A549 (cell line): ENCODE results near the gene OR2AT4. TPM values are rescaled to one million over a fixed set of nuclear protein-coding genes. Genes with fewer than 3 reads are reported as not detected.

Experiments
- ATAC-seq, 2 experiments: fragments of 200-7000 bp in 1 of 2; fragments of >200 bp in 1 of 2; cut with Nextera tagmentation in 1 of 2; cut with Tn5 transposase in 1 of 2; 3 replicates each; pipeline versions ENCODE4 v1.8.0 to v1.9.1; 2018 to 2020; ENCODE audit warnings: mild to moderate bottlenecking in 1 of 2, moderate library complexity in 1 of 2
- CTCF ChIA-PET: fragments of 300-600 bp; sonication (Branson Sonifier 250); formaldehyde crosslinking; extraction: SDS; loops from one replicate; lab custom pipeline; 2021; ENCODE audit warnings: antibody characterized with exemption, inconsistent platforms; lab: Yijun Ruan, JAX
- POLR2A ChIA-PET: fragments of 350-600 bp; formaldehyde crosslinking; extraction: SDS; loops from one replicate; lab custom pipeline; 2021; ENCODE audit warnings: antibody characterized with exemption, inconsistent platforms; lab: Yijun Ruan, JAX
- DNase-seq, 2 experiments: peaks; one replicate each; pipeline versions ENCODE4 v3.0.0 to v3.0.0-alpha.2; 2011 to 2016; ENCODE audit warnings: low read depth in 1 of 2, low spot score in 1 of 2
- FAIRE-seq: peaks from 2 replicates; lab custom pipeline; 2011; peaks lifted over from hg19 to GRCh38; lab: Jason Lieb, UNC
- H3K27ac ChIP-seq, 2 experiments: fragments of >200 bp; sonication (Bioruptor Twin); formaldehyde crosslinking; 3 replicates each; pipeline ENCODE4 v1.5.1; 2016 to 2017
- H3K4me1 ChIP-seq: fragments of >200 bp; sonication (Bioruptor Twin); formaldehyde crosslinking; 3 replicates; pipeline ENCODE4 v1.6.1; 2016
- H3K4me2 ChIP-seq: fragments of >200 bp; sonication (Bioruptor Twin); formaldehyde crosslinking; 3 replicates; pipeline ENCODE4 v1.6.1; 2016
- H3K4me3 ChIP-seq: fragments of >200 bp; sonication (Bioruptor Twin); formaldehyde crosslinking; 3 replicates; pipeline ENCODE4 v1.5.1; 2016
- H3K9me3 ChIP-seq: fragments of >200 bp; sonication (Bioruptor Twin); formaldehyde crosslinking; 3 replicates; pipeline ENCODE4 v1.6.1; 2016
- CEBPB ChIP-seq, 2 experiments: fragments of >200 bp in 1 of 2; sonication (Bioruptor Twin) in 1 of 2; formaldehyde crosslinking in 1 of 2; IDR thresholded peaks; 2 replicates each; pipeline ENCODE4 v1.6.1; 2012 to 2016
- CHD2 ChIP-seq: fragments of 150-350 bp; IDR thresholded peaks from 2 replicates; pipeline ENCODE4 v1.6.1; 2014; ENCODE audit warnings: low read length; ENCODE audit not compliant: partially characterized antibody
- CHD4 ChIP-seq: fragments of 200-600 bp; sonication (generic); IDR thresholded peaks from 2 replicates; pipeline ENCODE4 v1.6.1; 2016; ENCODE audit warnings: antibody characterized with exemption, mild to moderate bottlenecking, borderline replicate concordance
- EHMT2 ChIP-seq: fragments of 200-600 bp; sonication (generic); IDR thresholded peaks from 2 replicates; pipeline ENCODE4 v1.6.1; 2016; ENCODE audit warnings: antibody characterized with exemption, low read depth, mild to moderate bottlenecking, moderate library complexity
- EP300 ChIP-seq, 2 experiments: fragments of >200 bp; sonication (Bioruptor Twin); formaldehyde crosslinking; IDR thresholded peaks; 2 replicates in 1 of 2; 3 replicates in 1 of 2; pipeline ENCODE4 v1.6.1; 2016 to 2017
- ESRRA ChIP-seq: fragments of 150-350 bp; IDR thresholded peaks from 2 replicates; pipeline ENCODE4 v1.6.1; 2014; ENCODE audit warnings: mild to moderate bottlenecking, low read length, borderline replicate concordance
- FOSB ChIP-seq: fragments of 250-450 bp; sonication (Bioruptor Pico); IDR thresholded peaks from 2 replicates; pipeline ENCODE4 v1.5.0; 2020; ENCODE audit warnings: mild to moderate bottlenecking, moderate library complexity
- FOSL2 ChIP-seq, 2 experiments: fragments of 450-650 bp in 1 of 2; fragments of >200 bp in 1 of 2; sonication (Bioruptor Twin) in 1 of 2; formaldehyde crosslinking; IDR thresholded peaks; 2 replicates each; pipeline versions ENCODE4 v1.5.0 to v1.6.1; 2016 to 2020; ENCODE audit warnings: mild to moderate bottlenecking in 1 of 2, moderate library complexity in 1 of 2
- FOXS1 ChIP-seq: fragments of 250-450 bp; sonication (Bioruptor Pico); IDR thresholded peaks from 2 replicates; pipeline ENCODE4 v1.5.0; 2020; ENCODE audit warnings: mild to moderate bottlenecking, moderate library complexity
- GATA3 ChIP-seq: IDR thresholded peaks from 2 replicates; pipeline ENCODE4 v1.6.1; 2012; ENCODE audit warnings: borderline replicate concordance
- HDAC2 ChIP-seq: fragments of 200-600 bp; sonication (generic); IDR thresholded peaks from 2 replicates; pipeline ENCODE4 v1.6.1; 2016
- JUN ChIP-seq, 2 experiments: fragments of >200 bp; sonication (Bioruptor Twin); formaldehyde crosslinking; IDR thresholded peaks; 2 replicates in 1 of 2; 3 replicates in 1 of 2; pipeline ENCODE4 v1.6.1; 2016 to 2017
- MAFK ChIP-seq: fragments of 450-650 bp; IDR thresholded peaks from 2 replicates; pipeline ENCODE4 v1.6.1; 2014; ENCODE audit not compliant: partially characterized antibody
- MYC ChIP-seq: IDR thresholded peaks from 2 replicates; pipeline ENCODE4 v1.6.1; 2012; ENCODE audit warnings: mild to moderate bottlenecking, inconsistent platforms, low read length, improper control_type of control experiment, borderline replicate concordance
- NFE2L2 ChIP-seq: fragments of 150-350 bp; conservative IDR thresholded peaks from 2 replicates; pipeline ENCODE4 v1.6.1; 2014; ENCODE audit warnings: low read length
- POLR2A ChIP-seq: IDR thresholded peaks from 2 replicates; pipeline ENCODE4 v1.6.1; 2012; ENCODE audit warnings: mild to moderate bottlenecking, low read length
- RCOR1 ChIP-seq: fragments of 150-350 bp; IDR thresholded peaks from 2 replicates; pipeline ENCODE4 v1.6.1; 2014; ENCODE audit warnings: antibody characterized with exemption, low read length, low read depth
- SMC3 ChIP-seq: fragments of >200 bp; sonication (Bioruptor Twin); formaldehyde crosslinking; IDR thresholded peaks from 3 replicates; pipeline ENCODE4 v1.6.1; 2018; ENCODE audit warnings: inconsistent platforms
- TFCP2L1 ChIP-seq: fragments of 250-450 bp; sonication (Bioruptor Pico); IDR thresholded peaks from 2 replicates; pipeline ENCODE4 v1.5.0; 2021; ENCODE audit warnings: mild to moderate bottlenecking
- TP53 ChIP-seq: fragments of 250-450 bp; sonication (Bioruptor Pico); IDR thresholded peaks from 2 replicates; pipeline ENCODE4 v1.5.0; 2021; ENCODE audit warnings: mild to moderate bottlenecking, moderate library complexity
- ZC3H11A ChIP-seq: fragments of 450-650 bp; IDR thresholded peaks from 2 replicates; pipeline ENCODE4 v1.6.1; 2014; ENCODE audit warnings: antibody characterized with exemption, mild to moderate bottlenecking
- ZFP36 ChIP-seq: fragments of 450-650 bp; IDR thresholded peaks from 2 replicates; pipeline ENCODE4 v1.6.1; 2014; ENCODE audit warnings: borderline replicate concordance; ENCODE audit not compliant: partially characterized antibody
- ZNF302 ChIP-seq: fragments of 250-450 bp; sonication (Bioruptor Pico); IDR thresholded peaks from 2 replicates; pipeline ENCODE4 v1.9.0; 2021; ENCODE audit warnings: inconsistent platforms, mild to moderate bottlenecking, moderate library complexity
- WGBS: methylation state at CpG from one replicate; pipeline ENCODE4 v1.1.6; 2017; ENCODE audit errors: missing lambda C conversion rate; 5-methylcytosine and 5-hydroxymethylcytosine counted together
- polyA plus RNA-seq, 4 experiments: library from polyadenylated mRNA; depleted of rRNA in 3 of 4; stranded (reverse); fragments of >200 nt; fragmentation: RNase III in 1 of 4; extraction: RNeasy Plus Mini Kit Qiagen cat#74134 plus additional on column Dnase treatment in 1 of 4; gene quantifications; 2 replicates in 3 of 4; 3 replicates in 1 of 4; pipeline ENCODE4 v1.2.3, GENCODE V29; 2011 to 2017
- TF ChIP-seq, protein P1 (sequence below): fragments of 450-650 bp; IDR thresholded peaks from 2 replicates; pipeline ENCODE4 v1.6.1; 2014; ENCODE audit warnings: antibody characterized with exemption
- TF ChIP-seq, protein P2 (sequence below): IDR thresholded peaks from 2 replicates; pipeline ENCODE4 v1.6.1; 2012; ENCODE audit warnings: low read depth, borderline replicate concordance
- TF ChIP-seq, protein P3 (sequence below): IDR thresholded peaks from 2 replicates; pipeline ENCODE4 v1.6.1; 2012

Gene OR2AT4
- polyA plus RNA-seq, 2 of the 4 experiments (the other 2 are of a cell fraction) = 0.01 TPM; not detected in 1

DNA sequence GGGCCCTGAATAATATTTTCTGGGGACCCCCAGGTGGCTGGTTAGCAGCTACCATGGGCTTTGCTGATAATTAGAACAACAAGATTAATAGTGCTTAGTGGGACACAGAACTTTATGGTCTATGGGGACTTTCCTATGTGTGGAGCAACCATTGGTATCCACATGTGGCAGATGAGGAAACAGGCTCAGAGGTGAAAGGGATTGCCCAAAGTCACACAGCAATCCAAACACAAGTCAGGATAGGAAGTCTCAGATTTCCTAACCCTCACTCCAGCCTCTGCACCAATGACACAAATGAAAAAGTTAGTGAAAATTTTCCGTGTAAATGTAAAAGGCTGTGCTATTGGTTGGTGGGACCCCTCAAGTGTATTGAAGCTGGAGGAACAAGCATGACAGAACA lies 39.0 kb upstream of the OR2AT4 start:
- WGBS = 9% methylated on average over 1 of the region's 1 CpG
- H3K9me3 ChIP-seq = no peaks in the 10 kb centered on the region
- POLR2A ChIA-PET = no interaction called here
- no peak for FAIRE-seq
- TF ChIP-seq GATA3 (no peak), EP300 (IDR thresholded peaks at IDR 0.05) (no peak), FOSB (CRISPR knock-in tag) (no peak), FOSL2 (IDR thresholded peaks at IDR 0.05) (no peak), FOSL2 (CRISPR knock-in tag; IDR thresholded peaks at IDR 0.05) (no peak), MAFK (no peak), RCOR1 (no peak), ZNF302 (CRISPR knock-in tag) (no peak)
- TF ChIP-seq, protein P1, sequence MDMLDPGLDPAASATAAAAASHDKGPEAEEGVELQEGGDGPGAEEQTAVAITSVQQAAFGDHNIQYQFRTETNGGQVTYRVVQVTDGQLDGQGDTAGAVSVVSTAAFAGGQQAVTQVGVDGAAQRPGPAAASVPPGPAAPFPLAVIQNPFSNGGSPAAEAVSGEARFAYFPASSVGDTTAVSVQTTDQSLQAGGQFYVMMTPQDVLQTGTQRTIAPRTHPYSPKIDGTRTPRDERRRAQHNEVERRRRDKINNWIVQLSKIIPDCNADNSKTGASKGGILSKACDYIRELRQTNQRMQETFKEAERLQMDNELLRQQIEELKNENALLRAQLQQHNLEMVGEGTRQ = no peak
- no peak overlapping the region for H3K27ac ChIP-seq
- H3K4me3 ChIP-seq = no peak overlapping the region
- H3K4me2 ChIP-seq = no peak overlapping the region
- CTCF ChIA-PET = interaction anchor here (1.1 to 11.6 kb wide), 5 partner anchors 8 to 113 kb away, joined by 3 to 106 read pairs (median 6); no protein-coding TSS in a partner anchor
- no peak for DNase-seq
- ATAC-seq = no peak
- no peaks in the 10 kb centered on the region for H3K4me1 ChIP-seq

DNA sequence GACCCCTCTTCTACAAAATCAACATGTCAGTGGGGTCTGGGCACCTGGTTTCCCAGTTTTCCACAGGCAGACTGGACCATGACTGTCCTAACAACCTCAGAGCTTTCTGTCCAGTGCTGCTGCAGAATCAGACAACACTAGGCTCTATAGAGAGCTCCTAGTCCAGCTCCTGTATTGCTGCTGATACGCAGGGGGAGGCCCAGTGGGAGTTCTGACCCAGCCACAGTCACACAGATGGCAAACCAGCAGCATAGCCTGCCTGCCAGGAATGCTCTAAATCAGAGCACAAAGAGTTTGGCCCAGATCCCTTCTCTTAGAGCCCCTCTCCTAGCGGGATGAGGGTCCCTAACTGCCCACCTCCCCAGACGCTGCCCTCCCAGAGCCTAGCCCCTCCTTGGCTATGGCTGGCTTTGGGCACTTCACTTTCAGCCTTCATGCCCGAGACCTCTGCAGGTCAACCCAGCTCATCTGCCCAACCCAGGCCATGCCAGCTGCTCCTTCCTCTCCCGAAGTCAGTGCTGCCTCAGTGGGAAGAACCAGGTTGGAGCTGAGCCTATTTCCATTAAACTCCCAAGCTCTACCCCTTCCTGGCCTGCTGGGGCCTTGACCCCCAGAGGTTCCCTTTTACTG lies 38.5 kb upstream of the OR2AT4 start:
- Histone ChIP-seq H3K9me3 (no peaks in the 10 kb centered on the region), H3K4me1 (no peaks in the 10 kb centered on the region), H3K4me2 (no peak overlapping the region), H3K4me3 (no peak overlapping the region)
- ATAC-seq (no peak), FAIRE-seq (no peak)
- ChIA-PET CTCF (interaction anchor here (1.1 to 11.6 kb wide), 5 partner anchors 8 to 114 kb away, joined by 3 to 106 read pairs (median 6); no protein-coding TSS in a partner anchor), POLR2A (no interaction called here)
- TF ChIP-seq RCOR1 (no peak), ESRRA (no peak), TFCP2L1 (no peak), HDAC2 (no peak), SMC3 (no peak), MYC (no peak), JUN (IDR thresholded peaks at IDR 0.05) (no peak), ZFP36 (no peak), CHD4 (no peak), POLR2A (no peak), CEBPB (IDR thresholded peaks at IDR 0.05) (no peak), NFE2L2 (no peak), ZC3H11A (no peak), TP53 (CRISPR knock-in tag) (no peak), CHD2 (no peak), FOSB (CRISPR knock-in tag) (no peak)
- TF ChIP-seq, protein P2, sequence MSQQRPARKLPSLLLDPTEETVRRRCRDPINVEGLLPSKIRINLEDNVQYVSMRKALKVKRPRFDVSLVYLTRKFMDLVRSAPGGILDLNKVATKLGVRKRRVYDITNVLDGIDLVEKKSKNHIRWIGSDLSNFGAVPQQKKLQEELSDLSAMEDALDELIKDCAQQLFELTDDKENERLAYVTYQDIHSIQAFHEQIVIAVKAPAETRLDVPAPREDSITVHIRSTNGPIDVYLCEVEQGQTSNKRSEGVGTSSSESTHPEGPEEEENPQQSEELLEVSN = no peak
- TF ChIP-seq, protein P3, sequence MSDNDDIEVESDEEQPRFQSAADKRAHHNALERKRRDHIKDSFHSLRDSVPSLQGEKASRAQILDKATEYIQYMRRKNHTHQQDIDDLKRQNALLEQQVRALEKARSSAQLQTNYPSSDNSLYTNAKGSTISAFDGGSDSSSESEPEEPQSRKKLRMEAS = no peak
- TF ChIP-seq, all 56 proteins: peak for 0
- no peak overlapping the region for H3K27ac ChIP-seq
- WGBS = 36% methylated on average over 5 of the region's 5 CpGs
- no peak for DNase-seq

DNA sequence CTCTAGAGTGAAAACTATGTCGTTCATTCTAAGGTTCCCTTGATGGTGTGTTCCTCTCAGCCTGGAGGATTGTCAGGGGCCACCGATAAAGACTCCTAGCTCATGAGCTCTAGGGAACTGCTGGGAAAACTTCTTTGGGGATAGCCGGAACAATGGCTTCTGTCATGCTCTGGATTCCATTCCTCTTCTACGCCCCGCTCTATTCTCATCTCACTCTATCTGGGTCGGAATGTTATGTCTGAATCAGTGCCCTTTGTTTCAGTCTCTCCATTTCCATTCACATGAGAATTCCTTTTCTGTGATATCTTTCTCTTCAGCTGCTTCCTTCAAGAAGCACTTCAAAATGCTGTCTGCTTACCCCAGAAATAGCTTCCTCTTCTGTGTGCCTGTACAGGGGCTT lies 37.3 kb upstream of the OR2AT4 start:
- POLR2A ChIA-PET = interaction anchor here (0.5 kb wide), 1 partner anchor 27 kb away, joined by 5 read pairs; no protein-coding TSS in a partner anchor
- no peak for TF ChIP-seq FOXS1 (CRISPR knock-in tag)
- TF ChIP-seq FOSB (CRISPR knock-in tag) = no peak
- TF ChIP-seq EHMT2 = no peak
- TF ChIP-seq, all 56 proteins: peak for 0
- ATAC-seq (no peak), DNase-seq (no peak), FAIRE-seq (no peak)
- Histone ChIP-seq H3K4me3 (no peak overlapping the region), H3K27ac (no peak overlapping the region), H3K9me3 (no peaks in the 10 kb centered on the region), H3K4me2 (no peak overlapping the region), H3K4me1 (no peaks in the 10 kb centered on the region)
- CTCF ChIA-PET = interaction anchor here (0.9 to 11.6 kb wide), 7 partner anchors 10 to 115 kb away, joined by 3 to 106 read pairs (median 4); no protein-coding TSS in a partner anchor
- 50% methylated on average over 6 of the region's 6 CpGs for WGBS
